Measurements from ENCODE around the gene NBPF6.
A peak's percentile ranks its signal among the peaks of the same experiment; 100 is the strongest.
"Not testable (repeated sequence)": the region's sequence is repeated elsewhere in the genome, so short reads cannot be mapped to it uniquely, and the experiment has no call there.

Gene NBPF6

GRCh38 chr1:108504447-108504846 is 54.3 kb downstream of the NBPF6 start:
- DNase-seq (ENCODE audit: low spot score): no peak
- TF ChIP-seq, protein P1, sequence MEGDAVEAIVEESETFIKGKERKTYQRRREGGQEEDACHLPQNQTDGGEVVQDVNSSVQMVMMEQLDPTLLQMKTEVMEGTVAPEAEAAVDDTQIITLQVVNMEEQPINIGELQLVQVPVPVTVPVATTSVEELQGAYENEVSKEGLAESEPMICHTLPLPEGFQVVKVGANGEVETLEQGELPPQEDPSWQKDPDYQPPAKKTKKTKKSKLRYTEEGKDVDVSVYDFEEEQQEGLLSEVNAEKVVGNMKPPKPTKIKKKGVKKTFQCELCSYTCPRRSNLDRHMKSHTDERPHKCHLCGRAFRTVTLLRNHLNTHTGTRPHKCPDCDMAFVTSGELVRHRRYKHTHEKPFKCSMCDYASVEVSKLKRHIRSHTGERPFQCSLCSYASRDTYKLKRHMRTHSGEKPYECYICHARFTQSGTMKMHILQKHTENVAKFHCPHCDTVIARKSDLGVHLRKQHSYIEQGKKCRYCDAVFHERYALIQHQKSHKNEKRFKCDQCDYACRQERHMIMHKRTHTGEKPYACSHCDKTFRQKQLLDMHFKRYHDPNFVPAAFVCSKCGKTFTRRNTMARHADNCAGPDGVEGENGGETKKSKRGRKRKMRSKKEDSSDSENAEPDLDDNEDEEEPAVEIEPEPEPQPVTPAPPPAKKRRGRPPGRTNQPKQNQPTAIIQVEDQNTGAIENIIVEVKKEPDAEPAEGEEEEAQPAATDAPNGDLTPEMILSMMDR (IDR thresholded peaks at IDR 0.05; ENCODE audit: extremely low read depth, missing control alignments): no peak

DNA sequence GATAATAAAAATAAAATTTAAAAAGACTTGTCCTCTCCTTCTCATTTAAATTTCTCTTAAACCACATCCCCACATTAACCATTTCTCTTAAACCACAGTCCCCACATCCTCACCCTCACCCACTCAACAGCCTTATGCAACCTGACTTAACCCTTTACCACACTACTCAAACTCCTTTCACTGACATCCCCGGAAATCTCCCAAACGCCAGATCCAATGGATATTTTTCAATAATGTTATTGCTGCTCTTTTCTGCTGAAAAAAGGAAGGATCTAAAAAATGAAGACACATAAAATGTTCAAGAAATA is 55.6 kb downstream of the NBPF6 start:
- TF ChIP-seq, protein P1 (IDR thresholded peaks at IDR 0.05; ENCODE audit: extremely low read depth, missing control alignments): no peak
- no peak for DNase-seq (ENCODE audit: low spot score)

DNA sequence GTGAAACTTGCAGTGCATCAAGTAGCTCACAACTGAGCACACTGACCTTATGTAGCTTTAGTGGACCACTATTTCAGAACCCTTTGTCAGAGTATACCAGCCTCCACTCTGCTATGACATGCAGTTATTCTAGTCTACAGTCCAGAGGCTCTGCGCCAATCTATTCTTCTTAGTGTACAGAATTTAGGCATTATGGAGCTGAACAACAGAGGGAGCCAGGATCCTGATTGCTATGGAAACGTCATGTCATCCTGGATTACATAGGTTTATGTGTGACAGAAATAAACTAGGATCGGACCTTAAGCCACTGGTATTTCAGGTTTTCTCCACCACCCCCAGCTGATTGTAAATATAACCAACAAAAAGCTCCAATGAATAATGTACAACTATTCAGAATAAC is 61.6 kb downstream of the NBPF6 start:
- TF ChIP-seq, protein P1 (IDR thresholded peaks at IDR 0.05; ENCODE audit: extremely low read depth, missing control alignments): no peak
- no peak for DNase-seq (ENCODE audit: low spot score)

GRCh38 chr1:108512239-108513043 is 62.3 kb downstream of the NBPF6 start:
- DNase-seq (ENCODE audit: low spot score): no peak
- TF ChIP-seq, protein P1 (IDR thresholded peaks at IDR 0.05; ENCODE audit: extremely low read depth, missing control alignments): peak; percentile 67

GRCh38 chr1:108513044-108513415 is 62.9 kb downstream of the NBPF6 start:
- DNase-seq (ENCODE audit: low spot score): no peak
- TF ChIP-seq, protein P1 (IDR thresholded peaks at IDR 0.05; ENCODE audit: extremely low read depth, missing control alignments): no peak

DNA sequence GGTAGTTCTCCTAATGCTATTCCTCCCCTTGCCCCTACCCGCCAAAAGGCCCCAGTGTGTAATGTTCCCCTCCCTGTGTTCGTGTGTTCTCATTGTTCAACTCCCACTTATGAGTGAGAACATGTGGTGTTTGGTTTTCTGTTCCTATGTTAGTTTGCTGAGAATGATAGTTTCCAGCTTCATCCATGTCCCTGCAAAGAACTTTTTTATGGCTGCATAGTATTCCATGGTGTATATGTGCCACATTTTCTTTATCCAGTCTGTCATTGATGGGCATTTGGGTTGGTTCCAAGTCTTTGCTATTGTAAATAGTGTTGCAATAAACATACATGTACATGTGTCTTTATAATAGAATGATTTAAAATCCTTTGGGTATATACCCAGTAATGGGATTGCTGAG is 63.8 kb downstream of the NBPF6 start:
- DNase-seq (ENCODE audit: low spot score): not testable (repeated sequence)

GRCh38 chr1:108517301-108517897 is 67.3 kb downstream of the NBPF6 start:
- not testable (repeated sequence) for DNase-seq (ENCODE audit: low spot score)

Data from GM20000 (cell line).